Natural killer cell (primary cell): ENCODE results near the gene SKAP2. TPM values are rescaled to one million over a fixed set of nuclear protein-coding genes. Genes with fewer than 3 reads are reported as not detected.

ENCODE experiments used
- ATAC-seq, 3 donors: fragments of 150-1000 bp in 2 of 3; fragments of 200-7000 bp in 1 of 3; cut with Tn5 transposase; 1 replicate in 1 of 3; 2 replicates in 2 of 3; pipeline ENCODE4 v1.10.0; 2021; ENCODE audit warnings: mild to moderate bottlenecking in 2 of 3, moderate library complexity in 2 of 3
- DNase-seq, 2 donors: peaks; one replicate each; pipeline versions ENCODE4 v3.0.0 to v3.0.0-alpha.2; 2013 to 2021; ENCODE audit warnings: mixed read lengths in 1 of 2
- H3K27ac ChIP-seq: one replicate; pipeline ENCODE4 v1.5.1; 2013; ENCODE audit warnings: mild to moderate bottlenecking, low read length
- H3K27me3 ChIP-seq: one replicate; pipeline ENCODE4 v1.6.1; 2013; ENCODE audit warnings: low read length; ENCODE audit not compliant: control insufficient read depth, insufficient read depth
- H3K36me3 ChIP-seq: one replicate; pipeline ENCODE4 v1.6.1; 2013; ENCODE audit warnings: low read length; ENCODE audit not compliant: control insufficient read depth, insufficient read depth
- H3K4me1 ChIP-seq: one replicate; pipeline ENCODE4 v1.6.1; 2013; ENCODE audit warnings: low read length; ENCODE audit not compliant: control insufficient read depth, insufficient read depth
- H3K4me3 ChIP-seq: one replicate; pipeline ENCODE4 v1.5.1; 2013; ENCODE audit warnings: low read length
- H3K9me3 ChIP-seq: one replicate; pipeline ENCODE4 v1.6.1; 2013; ENCODE audit warnings: low read length; ENCODE audit not compliant: control insufficient read depth, insufficient read depth
- H3K27ac Mint-ChIP-seq, 2 donors: one replicate each; pipeline ENCODE4 v1.8.0; 2022; ENCODE audit warnings: mild to moderate bottlenecking in 2 of 2, mixed read lengths in 2 of 2, moderate library complexity in 1 of 2
- H3K27me3 Mint-ChIP-seq, 2 donors: one replicate each; pipeline ENCODE4 v1.8.0; 2022; ENCODE audit warnings: low read depth in 2 of 2, mixed read lengths in 2 of 2
- H3K36me3 Mint-ChIP-seq: one replicate; pipeline ENCODE4 v1.8.0; 2022; ENCODE audit warnings: mixed read lengths
- H3K4me1 Mint-ChIP-seq, 2 donors: one replicate each; pipeline ENCODE4 v1.8.0; 2022; ENCODE audit warnings: mixed read lengths in 2 of 2
- H3K4me3 Mint-ChIP-seq: one replicate; pipeline ENCODE4 v1.8.0; 2022; ENCODE audit warnings: mild to moderate bottlenecking, moderate library complexity, mixed read lengths
- H3K9me3 Mint-ChIP-seq, 2 donors: one replicate each; pipeline ENCODE4 v1.8.0; 2022; ENCODE audit warnings: mixed read lengths in 2 of 2
- WGBS: methylation state at CpG from one replicate; pipeline ENCODE4 v1.1.7; 2013; ENCODE audit warnings: missing lambda C conversion rate; ENCODE audit not compliant: insufficient coverage; 5-methylcytosine and 5-hydroxymethylcytosine counted together
- intact Hi-C: fragments of 100-400 bp; cut with micrococcal nuclease; formaldehyde crosslinking; loops from one replicate; pipeline ENCODE4 v1.14.2; 2022
- total RNA-seq, 4 donors: library from RNA; stranded (reverse); fragments of 120-200 nt in 1 of 4; gene quantifications; one replicate each; pipeline versions ENCODE4 v1.2.3 to v1.2.4, GENCODE V29; 2013 to 2022
- TF ChIP-seq, protein P1 (sequence below): fragments of 200-600 bp; IDR thresholded peaks from one replicate; pipeline ENCODE4 v1.8.0; 2022; ENCODE audit warnings: antibody characterized with exemption

The SKAP2 gene
- total RNA-seq, 3 donors from 2014 or later (not counting 1 experiment from before 2014, with no cell fraction given), result 26.8 to 42.4 (median 35.1) TPM

- Mint-ChIP-seq H3K36me3 (no peaks in the 10 kb centered on the region), H3K4me1 (peaks cover 4 to 19% of the 10 kb centered on the region in 2 donors), H3K9me3 (no peaks in the 10 kb centered on the region), H3K27me3 (no peaks in the 10 kb centered on the region), H3K4me3 (no peak overlapping the region), H3K27ac (no peak overlapping the region)
- WGBS, result 100% methylated on average over 1 of the region's 3 CpGs
- Histone ChIP-seq H3K36me3 (no peaks in the 10 kb centered on the region), H3K4me3 (no peak overlapping the region), H3K27me3 (no peaks in the 10 kb centered on the region), H3K4me1 (no peaks in the 10 kb centered on the region), H3K27ac (no peak overlapping the region), H3K9me3 (no peaks in the 10 kb centered on the region)
- TF ChIP-seq, protein P1, sequence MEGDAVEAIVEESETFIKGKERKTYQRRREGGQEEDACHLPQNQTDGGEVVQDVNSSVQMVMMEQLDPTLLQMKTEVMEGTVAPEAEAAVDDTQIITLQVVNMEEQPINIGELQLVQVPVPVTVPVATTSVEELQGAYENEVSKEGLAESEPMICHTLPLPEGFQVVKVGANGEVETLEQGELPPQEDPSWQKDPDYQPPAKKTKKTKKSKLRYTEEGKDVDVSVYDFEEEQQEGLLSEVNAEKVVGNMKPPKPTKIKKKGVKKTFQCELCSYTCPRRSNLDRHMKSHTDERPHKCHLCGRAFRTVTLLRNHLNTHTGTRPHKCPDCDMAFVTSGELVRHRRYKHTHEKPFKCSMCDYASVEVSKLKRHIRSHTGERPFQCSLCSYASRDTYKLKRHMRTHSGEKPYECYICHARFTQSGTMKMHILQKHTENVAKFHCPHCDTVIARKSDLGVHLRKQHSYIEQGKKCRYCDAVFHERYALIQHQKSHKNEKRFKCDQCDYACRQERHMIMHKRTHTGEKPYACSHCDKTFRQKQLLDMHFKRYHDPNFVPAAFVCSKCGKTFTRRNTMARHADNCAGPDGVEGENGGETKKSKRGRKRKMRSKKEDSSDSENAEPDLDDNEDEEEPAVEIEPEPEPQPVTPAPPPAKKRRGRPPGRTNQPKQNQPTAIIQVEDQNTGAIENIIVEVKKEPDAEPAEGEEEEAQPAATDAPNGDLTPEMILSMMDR, result no peak
- intact Hi-C loops, result no loop called here
- DNase-seq (no peak), ATAC-seq (no peak)
These were observed 49.0 kb downstream of the SKAP2 start for GRCh38 chr7:26815426-26815825.

GRCh38 chr7:26813432-26813831, 51.0 kb downstream of the SKAP2 start:
- H3K4me1 Mint-ChIP-seq, result peaks cover 18 to 19% of the 10 kb centered on the region in 2 donors
- Histone ChIP-seq H3K27ac (no peak overlapping the region), H3K9me3 (no peaks in the 10 kb centered on the region), H3K4me1 (no peaks in the 10 kb centered on the region), H3K27me3 (no peaks in the 10 kb centered on the region), H3K4me3 (no peak overlapping the region), H3K36me3 (no peaks in the 10 kb centered on the region)
- H3K36me3 Mint-ChIP-seq, result no peaks in the 10 kb centered on the region
- H3K4me3 Mint-ChIP-seq, result no peak overlapping the region
- no peaks in the 10 kb centered on the region for H3K9me3 Mint-ChIP-seq
- H3K27ac Mint-ChIP-seq, result no peak overlapping the region
- 94% methylated on average over 2 of the region's 2 CpGs for WGBS
- TF ChIP-seq, protein P1, result no peak
- intact Hi-C loops, result no loop called here
- ATAC-seq (no peak), DNase-seq (no peak)
- H3K27me3 Mint-ChIP-seq, result no peaks in the 10 kb centered on the region

GRCh38 chr7:26794541-26794940, 69.8 kb downstream of the SKAP2 start:
- no peaks in the 10 kb centered on the region for H3K9me3 ChIP-seq
- Mint-ChIP-seq H3K27ac (no peak overlapping the region), H3K36me3 (no peaks in the 10 kb centered on the region), H3K4me1 (peaks cover 0 to 11% of the 10 kb centered on the region in 2 donors), H3K9me3 (peaks cover 0 to 2% of the 10 kb centered on the region in 2 donors), H3K4me3 (no peak overlapping the region), H3K27me3 (peaks cover 0 to 2% of the 10 kb centered on the region in 2 donors)
- H3K4me3 ChIP-seq, result no peak overlapping the region
- H3K36me3 ChIP-seq, result no peaks in the 10 kb centered on the region
- ATAC-seq (no peak), DNase-seq (no peak)
- intact Hi-C loops, result no loop called here
- H3K27me3 ChIP-seq, result no peaks in the 10 kb centered on the region
- TF ChIP-seq, protein P1, result no peak
- no peaks in the 10 kb centered on the region for H3K4me1 ChIP-seq
- WGBS, result 89% methylated on average over 1 of the region's 2 CpGs
- no peak overlapping the region for H3K27ac ChIP-seq

DNA sequence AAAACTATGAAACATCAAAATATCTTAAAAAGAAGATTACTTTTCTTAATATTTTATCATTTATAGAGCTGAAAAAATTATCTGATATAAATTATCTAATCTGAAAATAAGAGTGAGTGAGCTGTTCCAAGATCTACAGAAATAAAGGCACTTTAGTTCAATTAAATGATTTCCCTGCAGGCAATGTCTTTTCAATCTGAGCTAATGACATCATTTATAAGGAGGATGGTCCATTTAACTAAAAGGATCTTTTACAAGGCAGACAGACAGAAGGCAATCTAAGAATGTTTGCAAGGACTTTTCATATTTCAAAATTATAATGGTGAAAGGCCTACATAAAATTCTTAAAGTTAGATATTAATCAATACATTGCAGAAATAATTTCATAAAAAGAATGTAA, 71.8 kb downstream of the SKAP2 start:
- H3K27ac Mint-ChIP-seq, result no peak overlapping the region
- Histone ChIP-seq H3K4me1 (no peaks in the 10 kb centered on the region), H3K27me3 (no peaks in the 10 kb centered on the region), H3K4me3 (no peak overlapping the region), H3K36me3 (no peaks in the 10 kb centered on the region), H3K9me3 (no peaks in the 10 kb centered on the region), H3K27ac (no peak overlapping the region)
- H3K9me3 Mint-ChIP-seq, result no peaks in the 10 kb centered on the region
- H3K4me1 Mint-ChIP-seq, result no peaks in the 10 kb centered on the region
- no peaks in the 10 kb centered on the region for H3K27me3 Mint-ChIP-seq
- DNase-seq (no peak), ATAC-seq (no peak)
- TF ChIP-seq, protein P1, result no peak
- H3K36me3 Mint-ChIP-seq, result no peaks in the 10 kb centered on the region
- intact Hi-C loops, result no loop called here
- H3K4me3 Mint-ChIP-seq, result no peak overlapping the region
